MM.1S (cell line): ENCODE data around the gene SMURF2.
"Not testable (repeated sequence)": the region's sequence is repeated elsewhere in the genome, so short reads cannot be mapped to it uniquely, and the experiment has no call there.

Experiments
- CTCF ChIP-seq: fragments of 300-600 bp; sonication (generic); IDR thresholded peaks from 2 replicates; pipeline ENCODE4 v1.5.1; 2016; ENCODE audit warnings: antibody characterized with exemption, low read length, mixed read lengths
- EZH2 ChIP-seq: fragments of 300-600 bp; sonication (generic); optimal IDR thresholded peaks from 2 replicates; pipeline ENCODE3; 2017; ENCODE audit warnings: low read depth, mild to moderate bottlenecking, antibody characterized with exemption, low read length, mixed read lengths
- EZH2phosphoT487 ChIP-seq: fragments of 300-600 bp; sonication (generic); IDR thresholded peaks from 2 replicates; pipeline ENCODE4 v1.6.1; 2018; ENCODE audit warnings: antibody characterized with exemption, low read length

GRCh38 chr17:64663836-64664235 is 1.7 kb upstream of the SMURF2 start:
- not testable (repeated sequence) for TF ChIP-seq CTCF, EZH2phosphoT487, EZH2
